ENCODE data around the gene SERINC5. TPM values are rescaled to one million over a fixed set of nuclear protein-coding genes. Genes with fewer than 3 reads are reported as not detected.

The SERINC5 gene
- total RNA-seq, 1 experiment from 2014 or later, result 128 TPM

GRCh38 chr5:80172067-80172695, 83.7 kb downstream of the SERINC5 start:
- no peaks in the 10 kb centered on the region for H3K27me3 Mint-ChIP-seq (ENCODE audit: low read depth)
- H3K27ac Mint-ChIP-seq, result no peak overlapping the region
- H3K9me3 Mint-ChIP-seq, result no peaks in the 10 kb centered on the region
- peaks cover 62% of the 10 kb centered on the region for H3K36me3 Mint-ChIP-seq
- DNase-seq (ENCODE audit: low spot score), result no peak
- peaks cover 31% of the 10 kb centered on the region for H3K4me1 Mint-ChIP-seq
- no peak overlapping the region for H3K4me3 Mint-ChIP-seq
- POLR2A ChIA-PET, result no interaction called here
- CTCF ChIA-PET, result no interaction called here
- TF ChIP-seq ZNF121 (CRISPR knock-in tag; IDR thresholded peaks at IDR 0.05), result peak; percentile 94
- no peak for TF ChIP-seq GABPB1 (CRISPR knock-in tag; IDR thresholded peaks at IDR 0.05)
- no peak for ATAC-seq

- H3K4me3 Mint-ChIP-seq, result no peak overlapping the region
- ChIA-PET POLR2A (interaction anchor here (0.8 kb wide), 1 partner anchor 47 kb away, joined by 3 read pairs; no protein-coding TSS in a partner anchor), CTCF (interaction anchor here (1.2 kb wide), 1 partner anchor 137 kb away, joined by 4 read pairs; no protein-coding TSS in a partner anchor)
- peaks cover 70% of the 10 kb centered on the region for H3K36me3 Mint-ChIP-seq
- TF ChIP-seq ZNF121 (CRISPR knock-in tag; IDR thresholded peaks at IDR 0.05) (no peak), SOX15 (CRISPR knock-in tag; IDR thresholded peaks at IDR 0.05) (no peak), EMX1 (CRISPR knock-in tag; IDR thresholded peaks at IDR 0.05) (no peak), ZSCAN18 (CRISPR knock-in tag; IDR thresholded peaks at IDR 0.05) (no peak), FOXK1 (CRISPR knock-in tag; IDR thresholded peaks at IDR 0.05) (no peak), ZNF232 (CRISPR knock-in tag; IDR thresholded peaks at IDR 0.05) (no peak), IRF2 (CRISPR knock-in tag; IDR thresholded peaks at IDR 0.05; ENCODE audit: borderline replicate concordance, low read depth) (no peak), STAT6 (CRISPR knock-in tag; conservative IDR thresholded peaks at IDR 0.05; ENCODE audit: low read depth) (no peak), FOXP4 (CRISPR knock-in tag; IDR thresholded peaks at IDR 0.05) (no peak), KAT7 (CRISPR knock-in tag; IDR thresholded peaks at IDR 0.05; ENCODE audit: borderline replicate concordance) (no peak), NR3C1 (CRISPR knock-in tag; conservative IDR thresholded peaks at IDR 0.05; ENCODE audit: low read depth) (no peak), GRHL2 (CRISPR knock-in tag; IDR thresholded peaks at IDR 0.05; ENCODE audit: insufficient replicate concordance, severe bottlenecking) (no peak)
- TF ChIP-seq, protein P1, sequence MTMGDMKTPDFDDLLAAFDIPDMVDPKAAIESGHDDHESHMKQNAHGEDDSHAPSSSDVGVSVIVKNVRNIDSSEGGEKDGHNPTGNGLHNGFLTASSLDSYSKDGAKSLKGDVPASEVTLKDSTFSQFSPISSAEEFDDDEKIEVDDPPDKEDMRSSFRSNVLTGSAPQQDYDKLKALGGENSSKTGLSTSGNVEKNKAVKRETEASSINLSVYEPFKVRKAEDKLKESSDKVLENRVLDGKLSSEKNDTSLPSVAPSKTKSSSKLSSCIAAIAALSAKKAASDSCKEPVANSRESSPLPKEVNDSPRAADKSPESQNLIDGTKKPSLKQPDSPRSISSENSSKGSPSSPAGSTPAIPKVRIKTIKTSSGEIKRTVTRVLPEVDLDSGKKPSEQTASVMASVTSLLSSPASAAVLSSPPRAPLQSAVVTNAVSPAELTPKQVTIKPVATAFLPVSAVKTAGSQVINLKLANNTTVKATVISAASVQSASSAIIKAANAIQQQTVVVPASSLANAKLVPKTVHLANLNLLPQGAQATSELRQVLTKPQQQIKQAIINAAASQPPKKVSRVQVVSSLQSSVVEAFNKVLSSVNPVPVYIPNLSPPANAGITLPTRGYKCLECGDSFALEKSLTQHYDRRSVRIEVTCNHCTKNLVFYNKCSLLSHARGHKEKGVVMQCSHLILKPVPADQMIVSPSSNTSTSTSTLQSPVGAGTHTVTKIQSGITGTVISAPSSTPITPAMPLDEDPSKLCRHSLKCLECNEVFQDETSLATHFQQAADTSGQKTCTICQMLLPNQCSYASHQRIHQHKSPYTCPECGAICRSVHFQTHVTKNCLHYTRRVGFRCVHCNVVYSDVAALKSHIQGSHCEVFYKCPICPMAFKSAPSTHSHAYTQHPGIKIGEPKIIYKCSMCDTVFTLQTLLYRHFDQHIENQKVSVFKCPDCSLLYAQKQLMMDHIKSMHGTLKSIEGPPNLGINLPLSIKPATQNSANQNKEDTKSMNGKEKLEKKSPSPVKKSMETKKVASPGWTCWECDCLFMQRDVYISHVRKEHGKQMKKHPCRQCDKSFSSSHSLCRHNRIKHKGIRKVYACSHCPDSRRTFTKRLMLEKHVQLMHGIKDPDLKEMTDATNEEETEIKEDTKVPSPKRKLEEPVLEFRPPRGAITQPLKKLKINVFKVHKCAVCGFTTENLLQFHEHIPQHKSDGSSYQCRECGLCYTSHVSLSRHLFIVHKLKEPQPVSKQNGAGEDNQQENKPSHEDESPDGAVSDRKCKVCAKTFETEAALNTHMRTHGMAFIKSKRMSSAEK (CRISPR knock-in tag; IDR thresholded peaks at IDR 0.05; ENCODE audit: borderline replicate concordance), result no peak
- H3K27ac Mint-ChIP-seq, result peak overlapping the region; percentile 80
- H3K27me3 Mint-ChIP-seq (ENCODE audit: low read depth), result no peaks in the 10 kb centered on the region
- peaks cover 28% of the 10 kb centered on the region for H3K4me1 Mint-ChIP-seq
- H3K9me3 Mint-ChIP-seq, result no peaks in the 10 kb centered on the region
- DNase-seq (ENCODE audit: low spot score) (no peak), ATAC-seq (no peak)
These were observed 85.7 kb downstream of the SERINC5 start for GRCh38 chr5:80170117-80170535.

Data from WTC11 (cell line).